GM19025 (cell line): Measurements from ENCODE around the gene PLIN4.

ENCODE experiments used
- ATAC-seq: cut with Tn5 transposase; IDR thresholded peaks from one replicate; pipeline ENCODE4 v1.9.1; 2021; ENCODE audit warnings: mild to moderate bottlenecking, low read depth, moderate library complexity; ENCODE audit not compliant: unreplicated experiment

PLIN4 gene

DNA sequence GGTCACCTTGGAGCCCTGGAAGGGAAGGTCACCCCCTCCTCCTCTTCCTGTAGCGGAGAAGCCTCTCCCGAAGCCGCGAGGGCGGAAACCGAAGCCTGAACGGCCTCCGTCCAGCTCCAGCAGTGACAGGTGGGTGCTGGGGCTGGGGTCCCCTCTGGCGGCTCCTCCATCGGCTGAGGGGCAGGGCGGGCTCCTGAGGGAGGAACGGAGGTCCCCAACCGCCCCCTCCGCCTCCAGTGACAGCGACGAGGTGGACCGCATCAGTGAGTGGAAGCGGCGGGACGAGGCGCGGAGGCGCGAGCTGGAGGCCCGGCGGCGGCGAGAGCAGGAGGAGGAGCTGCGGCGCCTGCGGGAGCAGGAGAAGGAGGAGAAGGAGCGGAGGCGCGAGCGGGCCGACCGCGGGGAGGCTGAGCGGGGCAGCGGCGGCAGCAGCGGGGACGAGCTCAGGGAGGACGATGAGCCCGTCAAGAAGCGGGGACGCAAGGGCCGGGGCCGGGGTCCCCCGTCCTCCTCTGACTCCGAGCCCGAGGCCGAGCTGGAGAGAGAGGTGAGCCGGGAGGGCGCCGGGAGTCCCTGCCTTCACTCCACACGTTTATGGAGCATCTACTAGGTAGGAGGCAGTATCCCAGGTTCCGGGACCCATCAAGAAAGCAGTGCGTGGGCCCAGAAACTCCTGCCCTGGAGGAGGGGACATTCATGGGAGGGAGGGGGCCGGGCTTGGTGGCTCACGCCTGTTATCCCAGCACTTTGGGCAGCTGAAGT lies 24.2 kb downstream of the PLIN4 start:
- ATAC-seq: no peak

DNA sequence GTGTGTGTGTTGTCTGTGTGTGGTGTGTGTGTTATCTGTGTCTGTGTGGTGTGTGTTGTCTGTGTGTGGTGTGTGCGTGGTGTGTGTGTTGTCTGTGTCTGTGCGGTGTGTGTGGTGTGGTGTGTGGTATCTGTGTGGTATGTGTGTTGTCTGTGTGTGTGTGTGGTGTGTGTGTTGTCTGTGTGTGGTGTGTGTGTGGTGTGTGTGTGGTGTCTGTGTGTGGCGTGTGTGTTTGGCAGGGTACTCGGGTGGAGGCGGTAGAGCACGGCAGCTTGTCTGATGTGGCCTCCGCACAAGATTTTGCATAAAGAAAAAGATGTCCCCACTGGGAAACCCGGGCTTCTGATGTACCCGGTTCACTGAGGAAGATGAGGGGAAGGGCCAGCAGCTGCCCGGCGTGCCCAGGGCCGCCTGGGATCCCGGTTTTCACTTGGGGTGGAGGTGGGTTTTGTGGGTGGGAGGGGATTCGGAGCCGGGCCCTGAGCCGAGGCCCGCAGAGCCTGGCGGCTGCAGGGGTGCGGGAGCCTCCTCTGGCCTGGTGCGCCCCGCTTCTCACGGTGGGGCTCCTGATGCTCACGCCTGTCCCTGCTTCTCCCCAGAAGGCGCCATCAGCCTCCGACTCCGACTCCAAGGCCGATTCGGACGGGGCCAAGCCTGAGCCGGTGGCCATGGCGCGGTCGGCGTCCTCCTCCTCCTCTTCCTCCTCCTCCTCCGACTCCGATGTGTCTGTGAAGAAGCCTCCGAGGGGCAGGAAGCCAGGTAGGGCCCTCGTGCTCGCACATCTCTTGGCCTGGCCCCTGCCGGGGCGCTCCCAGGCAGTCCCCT lies 25.0 kb downstream of the PLIN4 start:
- no peak for ATAC-seq

DNA sequence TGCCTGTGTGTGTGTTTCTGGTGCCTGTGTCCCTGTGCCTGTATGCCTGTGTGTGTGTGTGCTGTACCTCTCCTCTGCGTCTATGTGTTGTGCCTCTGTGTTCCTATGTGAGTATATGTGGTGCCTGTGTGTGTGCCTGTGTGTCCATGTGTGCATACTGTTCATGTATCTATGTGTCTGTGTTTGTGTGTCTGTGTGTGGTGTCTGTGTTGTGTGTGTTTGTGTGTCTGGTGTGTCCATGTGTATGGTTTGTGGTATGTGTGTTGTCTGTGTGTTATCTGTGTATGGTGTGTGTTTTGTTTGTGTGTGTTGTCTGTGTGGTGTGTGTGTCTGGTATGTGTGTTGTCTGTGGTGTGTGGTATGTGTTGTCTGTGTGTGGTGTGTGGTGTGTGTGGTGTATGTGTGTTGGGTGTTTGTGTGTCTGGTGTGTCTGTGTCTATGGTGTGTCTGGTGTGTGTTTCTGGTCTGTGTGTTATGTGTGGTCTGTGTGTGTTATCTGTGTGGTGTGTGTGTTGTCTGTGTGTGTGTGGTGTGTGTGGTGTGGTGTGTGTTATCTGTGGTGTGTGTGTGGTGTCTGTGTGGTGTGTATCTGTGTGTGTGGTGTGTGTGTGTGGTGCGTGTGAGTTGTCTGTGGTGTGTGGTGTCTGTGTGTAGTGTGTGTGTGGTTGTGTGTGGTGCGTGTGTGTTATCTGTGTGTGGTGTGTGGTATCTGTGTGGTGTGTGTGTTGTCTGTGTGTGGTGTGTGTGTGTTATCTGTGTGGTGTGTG lies 25.8 kb downstream of the PLIN4 start:
- ATAC-seq: no peak

DNA sequence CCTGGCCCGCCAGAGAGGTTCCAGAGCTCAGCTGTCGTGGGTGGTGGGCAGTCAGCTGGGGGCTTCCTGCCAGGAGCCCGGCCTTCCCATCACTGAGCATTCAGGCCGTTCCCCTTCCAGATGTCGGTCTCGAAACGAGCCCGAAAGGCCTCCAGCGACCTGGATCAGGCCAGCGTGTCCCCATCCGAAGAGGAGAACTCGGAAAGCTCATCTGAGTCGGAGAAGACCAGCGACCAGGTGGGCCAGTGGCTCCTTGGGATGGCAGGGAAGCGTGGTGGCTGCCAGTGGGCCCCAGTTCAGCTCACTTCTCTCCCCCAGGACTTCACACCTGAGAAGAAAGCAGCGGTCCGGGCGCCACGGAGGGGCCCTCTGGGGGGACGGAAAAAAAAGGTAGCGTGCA lies 26.8 kb downstream of the PLIN4 start:
- no peak for ATAC-seq

DNA sequence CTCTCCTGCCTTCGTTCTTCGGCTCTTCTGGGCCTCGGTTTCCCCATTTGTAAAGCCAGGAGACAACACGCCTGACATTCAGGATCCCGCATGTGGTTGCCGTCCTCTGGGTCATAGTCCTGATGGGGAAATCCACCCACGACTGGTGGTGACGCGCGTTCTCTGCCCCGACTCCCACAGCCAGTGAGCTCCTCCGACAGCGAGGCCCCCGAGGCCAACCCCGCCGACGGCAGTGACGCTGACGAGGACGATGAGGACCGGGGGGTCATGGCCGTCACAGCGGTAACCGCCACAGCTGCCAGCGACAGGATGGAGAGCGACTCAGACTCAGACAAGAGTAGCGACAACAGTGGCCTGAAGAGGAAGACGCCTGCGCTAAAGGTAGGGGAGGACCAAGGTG lies 29.8 kb downstream of the PLIN4 start:
- ATAC-seq: no peak

DNA sequence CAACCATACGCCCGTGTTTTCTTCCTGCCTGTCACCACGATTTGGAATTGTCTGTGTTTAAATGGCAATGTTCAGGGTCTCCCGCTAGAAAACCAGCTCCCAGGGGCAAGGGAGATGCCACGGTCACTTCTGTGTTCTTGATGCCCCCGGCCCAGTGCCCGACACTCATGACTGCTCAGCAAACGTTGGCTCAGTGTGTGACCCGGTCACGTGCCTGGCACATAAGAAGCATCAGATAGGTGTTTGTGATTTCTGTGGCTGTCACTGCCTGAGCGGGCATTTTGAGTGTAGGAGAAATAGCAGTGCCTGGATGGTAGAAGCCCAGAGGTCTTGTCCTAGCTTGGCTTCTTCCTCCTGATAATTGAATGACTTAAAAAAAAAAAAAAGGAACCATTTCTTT lies 30.7 kb downstream of the PLIN4 start:
- ATAC-seq: no peak

DNA sequence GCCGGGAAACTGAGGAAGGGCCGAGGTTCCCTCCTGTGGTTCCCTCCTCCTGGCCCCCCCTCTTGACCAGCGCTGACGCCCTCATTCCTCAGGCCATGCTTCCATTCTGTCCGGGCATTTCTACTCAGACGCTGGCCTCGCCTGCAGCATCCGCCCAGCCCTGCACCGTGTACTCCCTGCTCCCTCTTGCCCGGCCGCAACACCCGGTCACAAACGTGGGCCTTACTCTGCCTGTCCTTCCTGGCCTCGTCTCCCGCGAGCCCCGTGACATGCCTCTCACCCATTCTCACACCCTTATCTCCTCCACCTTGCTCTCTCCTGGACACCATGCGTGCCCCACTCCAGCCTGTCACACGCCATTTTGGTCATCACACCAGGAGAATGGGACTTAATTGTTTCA lies 34.9 kb downstream of the PLIN4 start:
- no peak for ATAC-seq

DNA sequence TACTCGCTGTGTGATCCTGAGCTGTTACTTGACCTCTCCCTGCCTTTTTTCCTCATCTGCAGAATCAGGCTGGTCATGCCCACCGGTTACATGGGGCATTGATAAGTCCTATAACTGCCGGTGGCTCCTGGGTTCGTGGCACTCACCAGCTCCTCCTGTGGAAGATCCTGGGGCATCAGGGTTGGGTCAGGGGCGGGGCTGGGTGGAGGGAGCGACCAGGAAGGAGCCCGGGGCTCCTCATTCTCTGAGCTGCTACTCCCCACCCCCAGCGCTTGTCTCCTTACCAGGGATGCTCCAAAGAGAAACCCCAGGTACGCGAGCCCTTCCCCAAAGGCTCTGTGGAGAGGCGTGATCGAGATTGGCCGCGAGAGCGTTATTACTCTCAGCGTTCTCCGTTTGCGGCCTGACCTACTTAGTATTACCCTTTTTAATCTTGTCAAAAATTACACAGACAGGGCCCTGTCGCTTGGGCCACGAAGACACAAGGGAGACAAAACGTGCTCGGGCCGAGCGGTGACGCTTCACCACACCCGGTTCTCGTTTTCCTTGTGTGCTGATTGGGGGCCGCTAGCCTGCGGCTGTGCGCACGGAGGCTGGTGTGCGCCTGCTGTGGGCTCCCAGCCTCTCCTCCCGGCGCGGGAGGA lies 35.4 kb downstream of the PLIN4 start:
- ATAC-seq: no peak

DNA sequence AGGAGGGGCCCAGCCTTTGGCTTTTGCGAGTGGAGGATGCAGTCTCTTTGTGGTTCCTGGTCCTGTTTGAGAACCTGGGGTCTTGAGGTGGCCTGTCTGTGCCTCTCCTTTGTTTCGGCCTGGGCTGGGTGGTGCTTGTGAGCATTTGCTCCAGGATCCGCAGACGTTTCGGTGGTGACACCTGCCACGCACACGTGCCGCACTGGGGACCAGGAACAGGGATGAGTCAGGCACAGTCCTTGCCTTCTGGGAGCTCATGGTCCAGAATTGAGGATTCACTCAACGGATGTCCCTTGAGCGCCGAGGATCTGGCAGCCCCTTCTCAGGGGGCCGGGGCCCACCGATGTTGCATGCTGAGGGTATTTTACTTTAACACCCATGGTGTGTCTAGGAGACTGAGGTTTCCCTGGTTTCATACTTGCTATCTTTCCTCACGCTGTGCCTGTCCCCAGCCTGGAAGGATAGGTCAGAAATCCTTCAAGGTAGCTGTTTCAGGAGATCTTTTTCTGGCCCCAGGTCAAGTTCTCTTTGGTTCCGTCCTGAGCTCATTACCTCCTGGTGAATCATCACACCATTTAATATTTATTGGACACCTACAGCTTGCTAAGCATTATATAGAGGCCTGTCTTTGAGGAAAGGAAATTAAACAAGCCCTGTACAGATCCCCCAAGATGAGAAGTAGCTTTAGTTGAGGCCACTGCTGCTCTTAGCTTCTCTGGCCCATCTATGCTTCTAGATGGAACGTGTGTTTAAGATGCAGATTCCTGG lies 41.1 kb downstream of the PLIN4 start:
- no peak for ATAC-seq

DNA sequence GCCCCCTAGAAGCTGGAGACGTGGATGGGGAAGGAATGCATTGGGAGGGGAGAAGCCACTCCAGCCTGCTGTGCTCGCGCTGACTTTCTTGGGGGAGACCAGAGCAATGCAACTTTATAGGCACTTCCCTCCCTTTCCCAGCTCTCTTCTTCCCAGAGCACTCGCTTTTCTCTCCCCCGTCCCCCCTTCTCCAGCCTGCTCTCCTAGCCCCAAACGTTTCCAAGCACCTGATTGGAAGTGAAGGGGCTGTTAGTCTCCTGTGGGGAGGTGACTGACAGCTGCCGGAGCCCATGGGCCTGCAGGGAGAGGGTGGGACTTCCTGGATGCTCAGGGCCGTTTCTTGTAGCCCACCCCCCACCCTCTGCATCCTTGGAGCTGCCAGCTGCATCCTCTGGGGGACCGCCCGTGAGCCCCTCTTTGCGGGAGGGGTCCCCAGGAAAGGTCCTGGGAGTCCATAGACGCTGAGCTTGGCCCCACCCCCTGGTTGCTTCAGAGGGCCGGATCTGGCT lies 43.7 kb downstream of the PLIN4 start:
- no peak for ATAC-seq

DNA sequence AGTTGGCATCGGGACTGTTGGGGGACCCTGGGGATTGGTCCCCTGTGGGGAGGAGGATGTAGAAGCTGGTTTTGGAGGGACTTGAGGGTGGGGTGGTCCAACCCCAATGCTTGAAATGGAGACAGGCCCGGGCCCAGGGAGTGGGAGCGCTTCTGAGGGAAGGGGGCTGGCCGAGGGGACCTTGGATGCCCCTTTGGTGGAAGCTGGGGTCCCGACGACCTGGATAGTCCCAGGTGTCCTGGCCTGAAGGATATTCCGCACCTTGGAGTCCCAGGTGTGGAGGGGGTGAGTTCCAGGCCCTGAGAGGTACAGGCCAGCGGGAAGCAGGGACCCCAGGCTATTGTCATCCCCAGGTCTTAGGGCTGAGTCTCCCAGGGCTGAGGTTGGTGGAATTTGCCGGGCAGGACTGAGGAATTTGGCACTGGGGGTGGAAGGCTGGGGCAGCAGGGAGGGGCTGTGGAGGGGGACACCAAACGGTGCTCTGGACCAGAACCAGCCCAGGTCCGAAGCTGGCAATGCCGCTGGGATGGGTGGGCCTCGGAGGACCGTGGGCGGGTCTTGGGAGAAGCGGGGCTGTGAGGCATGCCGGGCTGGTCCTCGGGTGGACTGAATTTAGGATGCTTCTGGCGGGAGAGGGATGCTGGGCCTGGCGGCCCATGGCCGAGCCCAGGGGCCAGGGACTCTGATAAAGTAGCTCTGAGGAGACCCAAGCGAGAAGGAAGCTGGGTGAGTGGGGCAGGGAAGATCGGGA lies 44.3 kb downstream of the PLIN4 start:
- no peak for ATAC-seq

DNA sequence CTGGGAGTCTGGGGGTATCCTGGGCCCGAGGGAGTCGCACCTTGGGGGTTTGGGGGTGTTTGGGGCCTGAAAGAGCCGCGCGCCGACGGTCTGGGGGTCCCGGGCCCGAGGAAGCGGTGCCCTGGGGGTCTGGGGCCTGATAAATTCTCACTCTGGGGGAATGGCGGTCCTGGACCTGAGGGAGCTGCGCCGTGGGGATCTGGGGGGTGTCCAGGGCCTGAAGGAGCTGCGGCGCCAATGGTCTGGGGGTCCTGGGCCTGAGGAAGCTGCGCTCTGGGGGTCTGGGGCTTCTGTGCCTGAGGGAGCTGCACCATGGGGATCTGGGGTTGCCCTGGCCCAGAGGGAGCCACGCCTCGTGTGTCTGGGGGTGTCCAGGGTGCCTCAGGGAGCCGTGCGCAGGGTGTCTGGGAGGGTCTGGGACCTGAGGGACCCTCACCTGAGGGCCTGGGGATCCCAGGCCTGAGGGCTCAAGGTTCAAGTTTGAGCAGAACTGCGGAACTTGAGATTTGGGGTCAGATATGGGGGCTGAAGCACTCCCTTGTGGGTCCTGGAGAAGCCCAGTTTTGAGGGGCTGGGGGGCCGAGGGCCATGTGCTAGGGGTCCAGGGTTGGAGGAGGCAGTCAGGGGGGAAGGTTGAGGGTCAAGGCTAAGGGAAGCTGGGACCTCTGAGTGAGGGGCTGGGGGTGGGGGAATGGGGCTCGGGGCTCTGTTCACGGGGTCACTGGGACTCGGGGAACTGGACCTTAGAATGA lies 45.1 kb downstream of the PLIN4 start:
- ATAC-seq: no peak

DNA sequence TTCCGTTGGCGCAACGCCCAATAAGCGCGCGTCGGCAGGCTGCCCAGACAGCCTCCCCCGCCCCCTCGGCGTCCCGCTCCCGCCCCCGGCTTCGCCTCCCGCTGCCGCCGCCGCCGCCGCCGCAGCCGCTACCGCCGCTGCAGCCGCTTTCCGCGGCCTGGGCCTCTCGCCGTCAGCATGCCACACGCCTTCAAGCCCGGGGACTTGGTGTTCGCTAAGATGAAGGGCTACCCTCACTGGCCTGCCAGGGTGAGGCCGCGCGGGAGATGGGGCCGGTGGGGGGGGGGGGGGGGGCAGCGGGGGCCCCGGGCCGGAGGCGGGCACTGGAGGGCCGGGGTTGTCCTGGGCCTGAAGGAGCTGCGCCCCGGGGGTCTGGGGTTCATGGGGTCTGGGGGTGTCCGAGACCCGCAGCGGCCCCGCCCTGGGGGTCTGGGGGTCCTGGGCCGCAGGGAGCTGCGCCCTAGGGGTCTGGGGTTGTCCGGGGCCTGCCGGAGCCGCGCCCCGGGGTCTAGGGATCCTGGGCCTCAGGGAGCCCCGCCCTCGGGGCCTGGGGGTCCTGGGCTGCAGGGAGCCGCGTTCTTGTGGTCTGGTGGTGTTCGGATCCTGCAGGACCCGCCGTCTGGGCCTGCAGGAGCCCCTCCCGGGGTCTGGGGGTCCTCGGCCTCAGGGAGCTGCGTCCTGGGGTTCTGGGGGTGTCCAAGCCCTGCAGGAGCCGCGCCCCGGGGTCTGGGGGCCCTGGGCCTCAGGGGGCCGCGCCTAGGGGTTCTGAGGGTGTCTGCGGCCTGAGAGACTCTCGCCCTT lies 45.9 kb downstream of the PLIN4 start, which contains the start of gene HDGFL2:
Gene HDGFL2, plus strand, starts transcription at position 124 of the 801 bp plus-strand sequence. Its CDS starts 54 bp downstream, at position 178.
- ATAC-seq: peak; percentile 2

DNA sequence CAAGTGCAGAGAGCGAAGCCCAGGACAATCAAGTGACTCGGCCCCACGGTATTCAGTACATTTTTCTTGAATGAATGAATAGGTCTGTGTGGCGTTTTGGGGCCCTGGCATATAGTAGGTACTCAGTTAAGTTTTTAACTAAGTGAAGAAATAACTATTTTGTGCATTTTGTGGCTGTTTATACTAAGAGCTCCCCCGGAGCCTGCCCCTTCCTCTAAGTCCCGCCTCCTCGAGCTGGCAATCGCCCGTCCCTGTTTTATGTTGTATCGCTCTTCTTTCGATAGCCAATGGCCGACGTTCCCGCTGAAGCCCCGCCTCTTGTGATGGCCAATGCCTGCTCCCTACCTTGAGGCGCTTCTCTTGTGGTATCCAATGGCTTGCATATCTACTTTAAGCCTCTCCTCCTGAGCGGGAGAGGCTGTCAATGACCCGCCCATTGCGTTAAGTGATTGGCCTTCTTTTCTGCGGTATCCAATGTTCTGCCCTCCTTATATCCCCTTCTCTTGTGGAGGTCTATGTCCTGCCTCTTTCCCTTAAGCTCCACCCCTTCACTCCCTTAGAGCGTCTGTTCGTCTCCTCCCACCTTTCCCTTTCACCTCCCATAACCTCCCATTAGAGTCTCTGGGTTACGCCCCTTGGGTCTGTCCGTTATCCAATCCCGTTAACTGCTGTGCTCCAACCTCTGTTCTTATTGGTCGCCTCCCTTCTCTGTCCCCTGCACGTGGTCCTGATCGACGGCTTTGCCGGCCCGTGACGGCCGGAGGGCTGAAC lies 46.7 kb downstream of the PLIN4 start:
- ATAC-seq: peak; percentile 78

DNA sequence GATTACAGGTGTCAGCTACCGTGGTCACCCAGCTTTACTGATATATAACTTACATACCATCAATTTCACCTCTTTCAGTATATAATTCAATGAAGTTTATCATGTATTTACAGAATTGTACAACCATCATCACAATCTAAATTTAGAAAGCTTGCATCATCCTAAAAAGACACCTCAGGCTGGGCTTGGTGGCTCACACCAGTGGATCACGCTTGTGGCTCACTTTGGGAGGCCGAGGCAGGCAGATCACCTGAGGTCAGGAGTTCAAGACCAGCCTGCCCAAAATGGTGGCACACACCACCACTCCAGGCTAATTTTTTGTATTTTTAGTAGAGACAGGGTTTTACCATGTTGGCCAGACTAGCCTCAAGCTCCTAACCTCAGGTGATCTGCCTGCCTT lies 50.5 kb downstream of the PLIN4 start:
- ATAC-seq: no peak

DNA sequence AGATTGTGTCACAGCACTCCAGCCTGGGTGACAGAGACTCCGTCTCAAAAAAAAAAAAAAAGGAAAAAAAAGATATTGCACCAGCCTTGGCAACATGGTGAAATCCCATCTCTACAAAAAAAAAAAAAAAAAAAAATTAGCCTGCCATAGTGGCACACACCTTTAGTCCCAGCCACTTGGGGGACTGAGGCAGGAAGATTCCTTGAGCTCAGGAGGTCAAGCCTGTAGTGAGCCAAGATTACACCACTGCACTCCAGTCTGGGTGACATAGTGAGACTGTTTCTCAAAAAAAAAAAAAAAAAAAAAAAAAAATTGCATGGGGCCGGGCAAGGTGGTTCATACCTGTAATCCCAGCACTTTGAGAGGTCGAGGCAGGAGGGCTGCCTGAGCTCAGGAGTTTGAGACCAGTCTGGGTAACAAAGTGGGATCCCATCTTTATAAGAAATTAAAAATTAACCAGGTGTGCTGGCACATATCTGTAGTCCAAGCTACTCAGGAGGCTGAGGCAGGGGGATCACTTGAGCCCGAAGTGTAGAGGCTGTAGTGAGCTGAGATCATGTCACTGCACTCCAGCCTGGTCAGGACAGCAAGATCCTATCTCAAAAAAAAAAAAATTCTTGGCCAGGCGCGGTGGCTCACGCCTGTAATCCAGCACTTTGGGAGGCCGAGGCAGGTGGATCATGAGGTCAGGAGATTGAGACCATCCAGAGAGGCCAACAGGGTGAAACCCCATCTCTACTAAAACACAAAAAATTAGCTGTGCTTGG lies 53.3 kb downstream of the PLIN4 start:
- ATAC-seq: no peak
